HCT116 (cell line): Measurements from ENCODE around the gene KCNN3. TPM values are rescaled to one million over a fixed set of nuclear protein-coding genes. Genes with fewer than 3 reads are reported as not detected.

Experiments
- ATAC-seq: fragments of 200-7000 bp; cut with Tn5 transposase; 2 replicates; pipeline ENCODE4 v1.9.1; 2020; ENCODE audit warnings: mild to moderate bottlenecking, moderate library complexity
- BruUV-seq: library from RNA; stranded (reverse); fragments of 400-500 nt; replicated peaks from 2 replicates; lab custom pipeline; 2021; lab: Mats Ljungman, UMichigan
- CTCF ChIA-PET: fragments of 300-600 bp; sonication (Branson Sonifier 250); formaldehyde crosslinking; loops from one replicate; lab custom pipeline; 2021; ENCODE audit warnings: antibody characterized with exemption; lab: Charles Lee
- POLR2A ChIA-PET: fragments of 300-600, 350-600 bp; sonication (Branson Sonifier 250); formaldehyde crosslinking; loops from one replicate; lab custom pipeline; 2021; ENCODE audit warnings: antibody characterized with exemption; lab: Charles Lee
- RAD21 ChIA-PET, 2 experiments: fragments of 300-600 bp; sonication (Branson Sonifier 250); formaldehyde crosslinking; loops; one replicate each; lab custom pipeline; 2023; ENCODE audit warnings: low total read pairs in 2 of 2; ENCODE audit not compliant: uncharacterized antibody in 2 of 2, unreplicated experiment in 2 of 2, low non-redundant PET in 1 of 2; lab: Charles Lee
- DNase-seq: peaks from one replicate; pipeline ENCODE4 v3.0.0-alpha.2; 2010; ENCODE audit warnings: low read depth, low spot score
- H2AFZ ChIP-seq: fragments of 200-600 bp; shearing (Covaris generic), sonication (generic); 2 replicates; pipeline ENCODE4 v1.6.1; 2017; ENCODE audit warnings: low read depth, mixed run types, mixed read lengths, antibody characterized with exemption, low read length; ENCODE audit not compliant: poor library complexity, severe bottlenecking
- H3K27ac ChIP-seq: 2 replicates; pipeline ENCODE4 v1.5.1; 2012; ENCODE audit warnings: low read depth, low read length
- H3K27me3 ChIP-seq: fragments of 200-600 bp; sonication (generic); 2 replicates; pipeline ENCODE4 v1.6.1; 2016; ENCODE audit warnings: mixed run types, low read length, mixed read lengths; ENCODE audit not compliant: insufficient read depth
- H3K36me3 ChIP-seq, 2 experiments: fragments of 200-500 bp in 1 of 2; fragments of 200-600 bp in 1 of 2; sonication (Bioruptor generic) in 1 of 2; sonication (generic) in 1 of 2; 2 replicates each; pipeline versions ENCODE4 v1.5.1 to v1.6.1; 2014 to 2016; ENCODE audit warnings: low read length in 2 of 2, inconsistent platforms in 1 of 2, mixed read lengths in 1 of 2, mixed run types in 1 of 2; ENCODE audit not compliant: insufficient read depth in 2 of 2, control insufficient read depth in 1 of 2
- H3K4me1 ChIP-seq, 2 experiments: fragments of 200-600 bp in 1 of 2; sonication (generic) in 1 of 2; 2 replicates each; pipeline versions ENCODE4 v1.5.1 to v1.6.1; 2012 to 2017; ENCODE audit warnings: low read length in 2 of 2, inconsistent platforms in 1 of 2, mild to moderate bottlenecking in 1 of 2, mixed read lengths in 1 of 2, mixed run types in 1 of 2, moderate library complexity in 1 of 2; ENCODE audit not compliant: insufficient read depth in 2 of 2, control insufficient read depth in 1 of 2
- H3K4me2 ChIP-seq: fragments of 200-600 bp; sonication (generic); 2 replicates; pipeline ENCODE4 v1.6.1; 2017; ENCODE audit warnings: mixed run types, low read length, mixed read lengths
- H3K4me3 ChIP-seq, 2 experiments: fragments of 200-600 bp in 1 of 2; sonication (generic) in 1 of 2; replicated peaks in 1 of 2; 2 replicates each; pipeline ENCODE4 v1.5.1; 2011 to 2016; ENCODE audit warnings: low read length in 2 of 2, control low read depth in 1 of 2, low read depth in 1 of 2, mild to moderate bottlenecking in 1 of 2, mixed read lengths in 1 of 2, mixed run types in 1 of 2
- H3K79me2 ChIP-seq: fragments of 200-600 bp; sonication (generic); 2 replicates; pipeline ENCODE4 v1.6.1; 2017; ENCODE audit warnings: mild to moderate bottlenecking, mixed run types, low read length, moderate library complexity, mixed read lengths; ENCODE audit not compliant: insufficient read depth
- H3K9ac ChIP-seq: fragments of 200-600 bp; sonication (generic); 2 replicates; pipeline ENCODE4 v1.6.1; 2016; ENCODE audit warnings: low read length, mixed read lengths
- H3K9me2 ChIP-seq: fragments of 200-600 bp; sonication (generic), shearing (Covaris generic); 2 replicates; pipeline ENCODE4 v1.6.1; 2017; ENCODE audit warnings: mixed run types, mild to moderate bottlenecking, moderate library complexity; ENCODE audit not compliant: insufficient read depth
- H3K9me3 ChIP-seq, 2 experiments: fragments of 200-500 bp in 1 of 2; fragments of 200-600 bp in 1 of 2; sonication (Bioruptor generic) in 1 of 2; sonication (generic) in 1 of 2; 2 replicates each; pipeline ENCODE4 v1.6.1; 2014 to 2017; ENCODE audit warnings: low read length in 2 of 2, mixed read lengths in 2 of 2, inconsistent platforms in 1 of 2, low read depth in 1 of 2, mild to moderate bottlenecking in 1 of 2, mixed run types in 1 of 2, moderate library complexity in 1 of 2; ENCODE audit not compliant: control insufficient read depth in 1 of 2, insufficient read depth in 1 of 2
- H4K20me1 ChIP-seq: fragments of 200-600 bp; sonication (generic), shearing (Covaris generic); 2 replicates; pipeline ENCODE4 v1.6.1; 2017; ENCODE audit warnings: mixed run types, mild to moderate bottlenecking, moderate library complexity; ENCODE audit not compliant: insufficient read depth
- CBX3 ChIP-seq: IDR thresholded peaks from 2 replicates; pipeline ENCODE4 v1.6.1; 2012; ENCODE audit warnings: low read depth
- CEBPB ChIP-seq: IDR thresholded peaks from 2 replicates; pipeline ENCODE4 v1.6.1; 2012; ENCODE audit warnings: low read depth
- ELF1 ChIP-seq: IDR thresholded peaks from 2 replicates; pipeline ENCODE4 v1.6.1; 2012; ENCODE audit warnings: low read depth, borderline replicate concordance
- JUND ChIP-seq: IDR thresholded peaks from 2 replicates; pipeline ENCODE4 v1.6.1; 2012
- POLR2A ChIP-seq: IDR thresholded peaks from 2 replicates; pipeline ENCODE4 v1.7.0; 2011; ENCODE audit warnings: borderline replicate concordance; ENCODE audit not compliant: insufficient read depth, insufficient read length; ENCODE audit errors: extremely low read depth
- SIN3A ChIP-seq: IDR thresholded peaks from 2 replicates; pipeline ENCODE4 v1.6.1; 2012; ENCODE audit warnings: low read depth
- SP1 ChIP-seq: IDR thresholded peaks from 2 replicates; pipeline ENCODE4 v1.6.1; 2012; ENCODE audit warnings: low read depth
- YY1 ChIP-seq: IDR thresholded peaks from 2 replicates; pipeline ENCODE4 v1.6.1; 2011; ENCODE audit warnings: low read length, low read depth, moderate library complexity, mild to moderate bottlenecking; ENCODE audit not compliant: insufficient replicate concordance; ENCODE audit errors: extremely low read depth
- ZNF274 ChIP-seq: fragments of 200-500 bp; sonication (Bioruptor generic); IDR thresholded peaks from 2 replicates; pipeline ENCODE4 v1.6.1; 2014; ENCODE audit warnings: mild to moderate bottlenecking, low read depth, low read length, inconsistent platforms
- intact Hi-C: fragments of 100-400 bp; cut with micrococcal nuclease; formaldehyde crosslinking; loops from 2 replicates; pipeline ENCODE4 v1.10.0; 2022
- total RNA-seq: library from RNA; stranded (reverse); gene quantifications from one replicate; pipeline ENCODE4 v1.2.1, GENCODE V29; 2021; ENCODE audit not compliant: unreplicated experiment
- TF ChIP-seq, protein P1 (sequence below): IDR thresholded peaks from 2 replicates; pipeline ENCODE4 v1.6.1; 2012

The KCNN3 gene
- total RNA-seq, 1 experiment from 2014 or later, result 1.1 TPM

- Histone ChIP-seq H3K36me3 (no peaks in the 10 kb centered on the region), H3K27ac (no peak overlapping the region), H3K4me2 (no peak overlapping the region), H2AFZ (no peak overlapping the region), H4K20me1 (no peaks in the 10 kb centered on the region), H3K9me3 (no peaks in the 10 kb centered on the region), H3K9ac (no peak overlapping the region), H3K4me3 (no peak overlapping the region), H3K27me3 (no peaks in the 10 kb centered on the region)
- DNase-seq, result no peak
- ChIA-PET CTCF (no interaction called here), POLR2A (no interaction called here), RAD21 (no interaction called here)
- intact Hi-C loops, result no loop called here
- no TSS peak for BruUV-seq
- ATAC-seq, result no peak
- no peak for TF ChIP-seq ELF1
- no peak for TF ChIP-seq JUND
- TF ChIP-seq CBX3, result no peak
- no peak for TF ChIP-seq YY1
- TF ChIP-seq POLR2A, result no peak
- TF ChIP-seq CEBPB, result no peak
- TF ChIP-seq, protein P1, sequence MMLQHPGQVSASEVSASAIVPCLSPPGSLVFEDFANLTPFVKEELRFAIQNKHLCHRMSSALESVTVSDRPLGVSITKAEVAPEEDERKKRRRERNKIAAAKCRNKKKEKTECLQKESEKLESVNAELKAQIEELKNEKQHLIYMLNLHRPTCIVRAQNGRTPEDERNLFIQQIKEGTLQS, result no peak
- no peak for TF ChIP-seq SP1
- no peak for TF ChIP-seq ZNF274
- no peak for TF ChIP-seq SIN3A
- TF ChIP-seq, all 23 proteins: peak for 0
- H3K9me2 ChIP-seq, result no peaks in the 10 kb centered on the region
- H3K79me2 ChIP-seq, result no peaks in the 10 kb centered on the region
- H3K4me1 ChIP-seq, result peaks cover 0 to 7% of the 10 kb centered on the region in 2 experiments; a peak in 2 of 4 replicates
Measured at GRCh38 chr1:154884869-154885701, 15.0 kb upstream of the KCNN3 start.
